K562 (cell line): Measurements from ENCODE around the gene ASPRV1. TPM values are rescaled to one million over a fixed set of nuclear protein-coding genes. Genes with fewer than 3 reads are reported as not detected.

Experiments used
- AFF1 ChIP-seq, 2 experiments: fragments of 450-650 bp; IDR thresholded peaks; 2 replicates each; pipeline ENCODE4 v1.6.1; 2018; ENCODE audit warnings: mild to moderate bottlenecking in 2 of 2, low read depth in 1 of 2; ENCODE audit not compliant: partially characterized antibody in 2 of 2
- ARID2 ChIP-seq: fragments of 450-650 bp; IDR thresholded peaks from 2 replicates; pipeline ENCODE4 v1.6.1; 2017; ENCODE audit warnings: antibody characterized with exemption, mild to moderate bottlenecking
- ARID3A ChIP-seq: IDR thresholded peaks from 2 replicates; pipeline ENCODE4 v1.6.1; 2012; ENCODE audit warnings: low read depth, low read length, improper control_type of control experiment, borderline replicate concordance
- ASH1L ChIP-seq: fragments of 450-650 bp; IDR thresholded peaks from 2 replicates; pipeline ENCODE4 v1.6.1; 2018; ENCODE audit warnings: borderline replicate concordance, mild to moderate bottlenecking, low read depth; ENCODE audit not compliant: partially characterized antibody
- EP400 ChIP-seq: fragments of 450-650 bp; IDR thresholded peaks from 2 replicates; pipeline ENCODE4 v1.6.1; 2017; ENCODE audit warnings: antibody characterized with exemption, mild to moderate bottlenecking, moderate library complexity
- HIVEP1 ChIP-seq: fragments of 250-450 bp; sonication (Bioruptor Pico); IDR thresholded peaks from 2 replicates; pipeline ENCODE4 v1.4.0; 2020; ENCODE audit warnings: mild to moderate bottlenecking
- NR2C2 ChIP-seq, 2 experiments: fragments of 200-800 bp in 1 of 2; sonication (Bioruptor generic) in 1 of 2; sonication (generic) in 1 of 2; formaldehyde crosslinking in 1 of 2; IDR thresholded peaks; 2 replicates each; pipeline versions ENCODE4 v1.6.1 to v1.8.0; 2016 to 2022; ENCODE audit warnings: mild to moderate bottlenecking in 1 of 2, missing compliant biosample characterization in 1 of 2, missing genetic modification characterization in 1 of 2, missing genetic modification reagents in 1 of 2
- POLR2A ChIP-seq: fragments of 450-650 bp; conservative IDR thresholded peaks from 2 replicates; pipeline ENCODE4 v1.6.1; 2016
- RAD21 ChIP-seq, 2 experiments: fragments of 250-450 bp in 1 of 2; fragments of 450-650 bp in 1 of 2; sonication (Bioruptor Pico) in 1 of 2; formaldehyde crosslinking in 1 of 2; IDR thresholded peaks in 1 of 2; conservative IDR thresholded peaks in 1 of 2; 2 replicates each; pipeline versions ENCODE4 v1.4.0 to v1.8.0; 2020 to 2022; ENCODE audit warnings: mild to moderate bottlenecking in 2 of 2, moderate library complexity in 1 of 2
- TARDBP ChIP-seq: fragments of 450-650 bp; IDR thresholded peaks from 2 replicates; pipeline ENCODE4 v1.6.1; 2016
- ZNF143 ChIP-seq: sonication (generic); formaldehyde crosslinking; IDR thresholded peaks from 2 replicates; pipeline ENCODE4 v1.9.0; 2022; ENCODE audit warnings: mild to moderate bottlenecking, missing genetic modification reagents
- polyA plus RNA-seq, 8 experiments: library from polyadenylated mRNA; depleted of rRNA in 4 of 8; stranded (reverse) in 5 of 8; unstranded in 3 of 8; fragments of >200 nt; fragmentation: Nextera tagmentation in 2 of 8; fragmentation: Illumina TruSeq in 1 of 8; extraction: Ambion mirVana in 2 of 8; extraction: Trizol in 1 of 8; gene quantifications; 2 replicates each; pipeline versions ENCODE4 v1.2.1 to v1.2.3, GENCODE V29; 2011 to 2014; ENCODE audit warnings: inconsistent platforms in 1 of 8, missing spikeins in 1 of 8
- total RNA-seq, 7 experiments: library from RNA; depleted of rRNA in 6 of 7; stranded (reverse); fragments of >200 nt in 6 of 7; fragmentation: Illumina TruSeq in 2 of 7; extraction: Trizol in 2 of 7; gene quantifications; 2 replicates each; pipeline versions ENCODE4 v1.2.1 to v1.2.3, GENCODE V29; 2011 to 2021; ENCODE audit warnings: low replicate concordance in 1 of 7
- TF ChIP-seq, protein P1 (sequence below): fragments of 200-800 bp; sonication (Bioruptor generic); IDR thresholded peaks from 2 replicates; pipeline ENCODE4 v1.6.1; 2017; ENCODE audit warnings: missing genetic modification characterization, missing compliant biosample characterization
- TF ChIP-seq, protein P2 (sequence below): fragments of 450-650 bp; formaldehyde crosslinking; IDR thresholded peaks from 2 replicates; pipeline ENCODE4 v1.4.0; 2020; ENCODE audit warnings: mild to moderate bottlenecking, moderate library complexity
- TF ChIP-seq, protein P3 (sequence below): fragments of 250-450 bp; sonication (Bioruptor Pico); IDR thresholded peaks from 2 replicates; pipeline ENCODE4 v1.8.0; 2021; ENCODE audit warnings: borderline replicate concordance, mild to moderate bottlenecking, moderate library complexity; ENCODE audit not compliant: poor library complexity, severe bottlenecking

ASPRV1 gene
- total and polyA plus RNA-seq, 9 of the 15 experiments (the other 6 are each of a cell fraction or from before 2014, with no cell fraction given): 0.17 to 0.72 (median 0.47) TPM; not detected in 1

DNA sequence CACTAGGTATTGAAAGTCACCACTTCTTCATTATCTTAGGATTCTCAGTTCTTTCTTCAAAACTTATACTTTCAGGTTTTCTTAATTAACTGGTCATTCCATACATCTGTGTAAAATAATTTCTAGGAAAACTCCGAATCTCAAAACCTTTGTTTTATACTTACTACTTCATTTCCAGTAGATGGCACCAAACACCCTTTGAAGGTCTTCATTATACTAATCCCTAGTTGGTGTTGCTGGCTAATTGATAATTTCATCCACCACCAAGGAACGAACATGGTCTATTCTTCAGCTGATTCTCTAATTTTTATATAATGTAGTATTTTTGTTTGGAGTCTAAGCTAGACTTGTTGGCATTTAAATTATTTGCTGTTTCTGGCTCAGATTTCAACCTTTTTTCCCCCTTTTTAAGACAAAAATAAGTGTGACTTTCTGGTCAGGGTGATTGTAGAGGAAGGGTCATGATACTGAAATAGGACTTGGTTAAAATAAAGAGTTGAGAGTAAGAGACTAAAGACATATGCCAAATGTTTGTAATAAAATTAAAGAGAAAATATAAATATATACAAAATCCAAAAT, 49.4 kb downstream of the ASPRV1 start (continued):
- TF ChIP-seq EP400 (peak; percentile 28; the same call in 1 of the 2 replicates), ASH1L (peak; percentile 25), RAD21 (CRISPR knock-in tag; conservative IDR thresholded peaks at IDR 0.05 in 1 of 2, IDR thresholded peaks at IDR 0.05 in 1 of 2) (peak; percentile 91 to 94), NR2C2 (CRISPR knock-in tag; IDR thresholded peaks at IDR 0.05) (no peak), NR2C2 (tag; IDR thresholded peaks at IDR 0.05) (0 out of 2 replicates have a peak, but pooled peaks have one; percentile 6), AFF1 (IDR thresholded peaks at IDR 0.05; ENCODE audit: low read depth in 1 of 2, partially characterized antibody in 2 of 2) (peak in 1 of 2 experiments; percentile 40), POLR2A (no peak), ZNF143 (CRISPR knock-in tag) (no peak), TARDBP (no peak), ARID3A (peak; percentile 79; the same call in 1 of the 2 replicates), HIVEP1 (CRISPR knock-in tag) (no peak), ARID2 (no peak; the same call in 1 of the 2 replicates)
- TF ChIP-seq, protein P1, sequence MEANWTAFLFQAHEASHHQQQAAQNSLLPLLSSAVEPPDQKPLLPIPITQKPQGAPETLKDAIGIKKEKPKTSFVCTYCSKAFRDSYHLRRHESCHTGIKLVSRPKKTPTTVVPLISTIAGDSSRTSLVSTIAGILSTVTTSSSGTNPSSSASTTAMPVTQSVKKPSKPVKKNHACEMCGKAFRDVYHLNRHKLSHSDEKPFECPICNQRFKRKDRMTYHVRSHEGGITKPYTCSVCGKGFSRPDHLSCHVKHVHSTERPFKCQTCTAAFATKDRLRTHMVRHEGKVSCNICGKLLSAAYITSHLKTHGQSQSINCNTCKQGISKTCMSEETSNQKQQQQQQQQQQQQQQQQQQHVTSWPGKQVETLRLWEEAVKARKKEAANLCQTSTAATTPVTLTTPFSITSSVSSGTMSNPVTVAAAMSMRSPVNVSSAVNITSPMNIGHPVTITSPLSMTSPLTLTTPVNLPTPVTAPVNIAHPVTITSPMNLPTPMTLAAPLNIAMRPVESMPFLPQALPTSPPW: peak; percentile 10; the same call in 1 of the 2 replicates
- TF ChIP-seq, protein P2, sequence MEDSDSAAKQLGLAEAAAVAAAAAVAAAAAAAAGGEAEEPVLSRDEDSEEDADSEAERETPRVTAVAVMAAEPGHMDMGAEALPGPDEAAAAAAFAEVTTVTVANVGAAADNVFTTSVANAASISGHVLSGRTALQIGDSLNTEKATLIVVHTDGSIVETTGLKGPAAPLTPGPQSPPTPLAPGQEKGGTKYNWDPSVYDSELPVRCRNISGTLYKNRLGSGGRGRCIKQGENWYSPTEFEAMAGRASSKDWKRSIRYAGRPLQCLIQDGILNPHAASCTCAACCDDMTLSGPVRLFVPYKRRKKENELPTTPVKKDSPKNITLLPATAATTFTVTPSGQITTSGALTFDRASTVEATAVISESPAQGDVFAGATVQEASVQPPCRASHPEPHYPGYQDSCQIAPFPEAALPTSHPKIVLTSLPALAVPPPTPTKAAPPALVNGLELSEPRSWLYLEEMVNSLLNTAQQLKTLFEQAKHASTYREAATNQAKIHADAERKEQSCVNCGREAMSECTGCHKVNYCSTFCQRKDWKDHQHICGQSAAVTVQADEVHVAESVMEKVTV: peak; percentile 89
- TF ChIP-seq, protein P3, sequence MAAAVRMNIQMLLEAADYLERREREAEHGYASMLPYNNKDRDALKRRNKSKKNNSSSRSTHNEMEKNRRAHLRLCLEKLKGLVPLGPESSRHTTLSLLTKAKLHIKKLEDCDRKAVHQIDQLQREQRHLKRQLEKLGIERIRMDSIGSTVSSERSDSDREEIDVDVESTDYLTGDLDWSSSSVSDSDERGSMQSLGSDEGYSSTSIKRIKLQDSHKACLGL (CRISPR knock-in tag): no peak
